HepG2 (cell line): Measurements from ENCODE around the gene SCAPER. TPM values are rescaled to one million over a fixed set of nuclear protein-coding genes. Genes with fewer than 3 reads are reported as not detected.

Experiments
- ATAC-seq: fragments of 200-7000 bp; cut with Tn5 transposase; 3 replicates; pipeline ENCODE4 v1.9.1; 2020; ENCODE audit warnings: mild to moderate bottlenecking, moderate library complexity
- BruUV-seq: library from RNA; stranded (reverse); fragments of 400-500 nt; replicated peaks from 2 replicates; lab custom pipeline; 2021; lab: Mats Ljungman, UMichigan
- CTCF ChIA-PET: fragments of 300-600 bp; formaldehyde crosslinking; extraction: SDS; loops from one replicate; lab custom pipeline; 2021; ENCODE audit warnings: low total read pairs, inconsistent platforms, low intra/inter-chr PET ratio; lab: Yijun Ruan, JAX
- POLR2A ChIA-PET: fragments of 350-600 bp; sonication (Branson Sonifier 250); formaldehyde crosslinking; loops from one replicate; lab custom pipeline; 2020; ENCODE audit warnings: antibody characterized with exemption, inconsistent platforms; lab: Yijun Ruan, JAX
- DNase-seq: peaks from one replicate; pipeline ENCODE4 v3.0.0-alpha.2; 2015; ENCODE audit warnings: low spot score
- FAIRE-seq: peaks from 3 replicates; lab custom pipeline; 2011; peaks lifted over from hg19 to GRCh38; lab: Jason Lieb, UNC
- H2AFZ ChIP-seq: one replicate; pipeline ENCODE4 v1.6.1; 2011; ENCODE audit warnings: low read length, inconsistent platforms
- H3K27ac ChIP-seq: fragments of 300-600 bp; 3 replicates; pipeline ENCODE4 v1.8.0; 2011; ENCODE audit warnings: mixed run types, mild to moderate bottlenecking, mixed read lengths, low read length, inconsistent platforms; ENCODE audit not compliant: insufficient read depth; ENCODE audit errors: extremely low read length
- H3K27me3 ChIP-seq, 2 experiments: fragments of 200-600 bp in 1 of 2; 2 replicates in 1 of 2; 3 replicates in 1 of 2; pipeline versions ENCODE4 v1.6.0 to v1.8.0; 2011; ENCODE audit warnings: low read length in 2 of 2, mild to moderate bottlenecking in 2 of 2, moderate library complexity in 2 of 2, inconsistent platforms in 1 of 2; ENCODE audit not compliant: insufficient read depth in 2 of 2, control insufficient read depth in 1 of 2
- H3K36me3 ChIP-seq, 2 experiments: fragments of 200-600 bp in 1 of 2; replicated peaks in 1 of 2; 2 replicates in 1 of 2; 3 replicates in 1 of 2; pipeline versions ENCODE4 v1.5.1 to v1.8.0; 2011; ENCODE audit warnings: low read length in 2 of 2, inconsistent platforms in 1 of 2; ENCODE audit not compliant: insufficient read depth in 2 of 2, control insufficient read depth in 1 of 2
- H3K4me1 ChIP-seq: 2 replicates; pipeline ENCODE4 v1.5.1; 2012; ENCODE audit warnings: low read length, inconsistent platforms; ENCODE audit not compliant: insufficient read depth
- H3K4me2 ChIP-seq: 2 replicates; pipeline ENCODE4 v1.6.0; 2011; ENCODE audit warnings: low read depth, low read length, inconsistent platforms
- H3K4me3 ChIP-seq, 3 experiments: fragments of 200-600 bp in 1 of 3; sonication (generic), shearing (Covaris generic) in 1 of 3; replicated peaks in 1 of 3; 2 replicates each; pipeline ENCODE4 v1.5.1; 2011 to 2016; ENCODE audit warnings: low read length in 3 of 3, inconsistent platforms in 2 of 3, low read depth in 2 of 3, mild to moderate bottlenecking in 2 of 3, control low read depth in 1 of 3, mixed read lengths in 1 of 3; ENCODE audit not compliant: insufficient read depth in 1 of 3
- H3K79me2 ChIP-seq: one replicate; pipeline ENCODE4 v1.6.1; 2011; ENCODE audit warnings: low read length, inconsistent platforms; ENCODE audit not compliant: insufficient read depth
- H3K9ac ChIP-seq: 2 replicates; pipeline ENCODE4 v1.6.0; 2011; ENCODE audit warnings: mild to moderate bottlenecking, low read depth, low read length, inconsistent platforms; ENCODE audit not compliant: insufficient read depth
- H3K9me3 ChIP-seq: 2 replicates; pipeline ENCODE4 v1.5.1; 2012; ENCODE audit warnings: mild to moderate bottlenecking, low read length
- H4K20me1 ChIP-seq: 2 replicates; pipeline ENCODE4 v1.6.0; 2011; ENCODE audit warnings: inconsistent platforms, mild to moderate bottlenecking, low read length, moderate library complexity; ENCODE audit not compliant: insufficient read depth
- AGO2 ChIP-seq: fragments of 200-400 bp; formaldehyde crosslinking; optimal IDR thresholded peaks from 2 replicates; pipeline ENCODE3; 2017; ENCODE audit warnings: mild to moderate bottlenecking, low read depth, low read length, moderate library complexity
- CREM ChIP-seq, 2 experiments: sonication (generic) in 1 of 2; formaldehyde crosslinking in 1 of 2; IDR thresholded peaks; 2 replicates each; pipeline versions ENCODE4 v1.4.0 to v1.6.1; 2016 to 2020; ENCODE audit warnings: antibody characterized with exemption in 1 of 2, mild to moderate bottlenecking in 1 of 2, missing genetic modification reagents in 1 of 2
- JUND ChIP-seq: sonication (generic); formaldehyde crosslinking; IDR thresholded peaks from 2 replicates; pipeline ENCODE4 v1.8.0; 2022; ENCODE audit warnings: mild to moderate bottlenecking, missing genetic modification reagents
- MIER2 ChIP-seq: IDR thresholded peaks from 2 replicates; pipeline ENCODE4 v1.6.1; 2016; ENCODE audit warnings: missing biosample characterization, missing genetic modification reagents
- MXD3 ChIP-seq: IDR thresholded peaks from 2 replicates; pipeline ENCODE4 v1.6.1; 2016; ENCODE audit warnings: mild to moderate bottlenecking, missing biosample characterization, missing genetic modification reagents
- NCOA1 ChIP-seq: sonication (generic); formaldehyde crosslinking; IDR thresholded peaks from 2 replicates; pipeline ENCODE4 v1.9.0; 2021; ENCODE audit warnings: missing genetic modification reagents
- RBAK ChIP-seq: sonication (generic); formaldehyde crosslinking; IDR thresholded peaks from 2 replicates; pipeline ENCODE4 v1.5.1; 2020; ENCODE audit warnings: mild to moderate bottlenecking, missing genetic modification reagents
- RBFOX2 ChIP-seq: fragments of 200-400 bp; formaldehyde crosslinking; IDR thresholded peaks from 2 replicates; pipeline ENCODE4 v1.6.1; 2017; ENCODE audit warnings: low read depth, mild to moderate bottlenecking, low read length
- SMARCC2 ChIP-seq: fragments of 450-650 bp; IDR thresholded peaks from 2 replicates; pipeline ENCODE4 v1.6.1; 2017; ENCODE audit warnings: antibody characterized with exemption, mild to moderate bottlenecking
- ZFYVE20 ChIP-seq: sonication (generic); formaldehyde crosslinking; IDR thresholded peaks from 2 replicates; pipeline ENCODE4 v1.8.0; 2023; ENCODE audit warnings: low read depth, mild to moderate bottlenecking, moderate library complexity, missing genetic modification reagents, borderline replicate concordance
- ZMAT3 ChIP-seq: sonication (generic); formaldehyde crosslinking; conservative IDR thresholded peaks from 2 replicates; pipeline ENCODE4 v1.7.0; 2021; ENCODE audit warnings: missing genetic modification reagents
- ZNF264 ChIP-seq: sonication (generic); formaldehyde crosslinking; IDR thresholded peaks from 2 replicates; pipeline ENCODE4 v1.4.0; 2020; ENCODE audit warnings: missing genetic modification reagents
- ZNF33A ChIP-seq: sonication (generic); formaldehyde crosslinking; IDR thresholded peaks from 2 replicates; pipeline ENCODE4 v1.5.1; 2020; ENCODE audit warnings: missing genetic modification reagents, mild to moderate bottlenecking, moderate library complexity, borderline replicate concordance
- ZNF674 ChIP-seq: sonication (generic); formaldehyde crosslinking; IDR thresholded peaks from 2 replicates; pipeline ENCODE4 v1.5.0; 2020; ENCODE audit warnings: low read depth, mild to moderate bottlenecking, missing genetic modification reagents
- ZSCAN9 ChIP-seq: IDR thresholded peaks from 2 replicates; pipeline ENCODE4 v1.6.1; 2016; ENCODE audit warnings: borderline replicate concordance
- WGBS: methylation state at CpG from one replicate; pipeline ENCODE4 v1.1.6; 2017; ENCODE audit warnings: low lambda C conversion rate; 5-methylcytosine and 5-hydroxymethylcytosine counted together
- in situ Hi-C: cut with HindIII; loops from 2 replicates; pipeline ENCODE4 v1.10.0; 2017; ENCODE audit warnings: low pct_unique_long_range_greater_than_20kb; ENCODE audit not compliant: extremely low pct_ligation_motif_present
- intact Hi-C: fragments of 100-400 bp; cut with micrococcal nuclease; formaldehyde crosslinking; loops from one replicate; pipeline ENCODE4 v1.10.0; 2022; ENCODE audit not compliant: unreplicated experiment
- polyA plus RNA-seq, 8 experiments: library from polyadenylated mRNA; depleted of rRNA in 3 of 8; stranded (reverse) in 7 of 8; unstranded in 1 of 8; fragments of >200 nt; fragmentation: Illumina TruSeq in 4 of 8; extraction: Trizol in 4 of 8; gene quantifications; 2 replicates each; pipeline versions ENCODE4 v1.2.1 to v1.2.3, GENCODE V29; 2011 to 2016; ENCODE audit warnings: low read depth in 4 of 8, missing spikeins in 1 of 8, mixed read lengths in 1 of 8; ENCODE audit not compliant: insufficient read depth in 1 of 8
- total RNA-seq, 5 experiments: library from RNA; depleted of rRNA; stranded (reverse); fragments of >200 nt; fragmentation: Illumina TruSeq; extraction: Trizol; gene quantifications; 2 replicates each; pipeline ENCODE4 v1.2.3, GENCODE V29; 2016; ENCODE audit warnings: low read depth in 1 of 5

Gene SCAPER
- total and polyA plus RNA-seq, 2 of the 13 experiments (the other 11 are each of a cell fraction or from before 2014, with no cell fraction given) = 4.3 to 10.5 TPM

- H3K9me3 ChIP-seq = no peaks in the 10 kb centered on the region
- H2AFZ ChIP-seq = no peak overlapping the region
- no peak for TF ChIP-seq ZNF33A (CRISPR knock-in tag)
- 0 out of 2 replicates have a peak, but pooled peaks have one; percentile 21 for TF ChIP-seq RBFOX2
- no peak for TF ChIP-seq ZMAT3 (CRISPR knock-in tag)
- TF ChIP-seq, all 625 proteins: peak for 1
- POLR2A ChIA-PET = no interaction called here
- H3K27me3 ChIP-seq = no peaks in the 10 kb centered on the region; a peak in 1 of 5 replicates
- BruUV-seq = no TSS peak
- H3K27ac ChIP-seq = no peak overlapping the region
- intact Hi-C loops = loop anchor here (5.0 kb wide), 1 partner anchor 48 kb away; no protein-coding TSS in a partner anchor
- no peak overlapping the region for H3K4me2 ChIP-seq
- H4K20me1 ChIP-seq = no peaks in the 10 kb centered on the region
- WGBS = 100% methylated on average over 2 of the region's 2 CpGs
- H3K4me1 ChIP-seq = peaks cover 42% of the 10 kb centered on the region
- FAIRE-seq (no peak), DNase-seq (no peak), ATAC-seq (no peak)
- CTCF ChIA-PET = no interaction called here
- no peak overlapping the region for H3K4me3 ChIP-seq
- in situ Hi-C loops = no loop called here
- H3K36me3 ChIP-seq = peaks cover 2 to 20% of the 10 kb centered on the region in 2 experiments; a peak in 3 of 5 replicates
- H3K9ac ChIP-seq = no peak overlapping the region
- H3K79me2 ChIP-seq = peaks cover 19% of the 10 kb centered on the region
Observed at GRCh38 chr15:76935620-76936019, 30.5 kb upstream of the SCAPER start.

- no peaks in the 10 kb centered on the region for H3K9me3 ChIP-seq
- peaks cover 19% of the 10 kb centered on the region for H3K79me2 ChIP-seq
- intact Hi-C loops (no loop called here), in situ Hi-C loops (no loop called here)
- ChIA-PET CTCF (no interaction called here), POLR2A (interaction anchor here (0.9 to 1.4 kb wide), 2 partner anchors 45 to 487 kb away, joined by 3 to 7 read pairs; no protein-coding TSS in a partner anchor)
- H3K36me3 ChIP-seq = peaks cover 2 to 9% of the 10 kb centered on the region in 2 experiments; a peak in 3 of 5 replicates
- no peaks in the 10 kb centered on the region; a peak in 1 of 5 replicates for H3K27me3 ChIP-seq
- H3K4me2 ChIP-seq = peak overlapping the region; percentile 91
- peak overlapping the region; percentile 84 for H3K9ac ChIP-seq
- TSS peak; percentile 65 for BruUV-seq
- no peak overlapping the region for H2AFZ ChIP-seq
- peak overlapping the region; percentile 61 for H3K27ac ChIP-seq
- WGBS = 16% methylated on average over 13 of the region's 14 CpGs
- H4K20me1 ChIP-seq = no peaks in the 10 kb centered on the region
- peak overlapping the region; percentile 76 to 89 (median 87) for H3K4me3 ChIP-seq
- DNase-seq (no peak), ATAC-seq (peak; percentile 5), FAIRE-seq (peak; percentile 37)
- H3K4me1 ChIP-seq = peaks cover 49% of the 10 kb centered on the region
- TF ChIP-seq CREM (IDR thresholded peaks at IDR 0.05) = no peak
- TF ChIP-seq CREM (CRISPR knock-in tag; IDR thresholded peaks at IDR 0.05) = no peak
- TF ChIP-seq SMARCC2 = no peak
- TF ChIP-seq MIER2 (CRISPR knock-in tag) = no peak
- no peak for TF ChIP-seq RBAK (CRISPR knock-in tag)
- TF ChIP-seq ZNF264 (CRISPR knock-in tag) = no peak
- TF ChIP-seq MXD3 (CRISPR knock-in tag) = no peak
- no peak for TF ChIP-seq AGO2
- peak; percentile 11; the same call in 1 of the 2 replicates for TF ChIP-seq ZFYVE20 (CRISPR knock-in tag)
- TF ChIP-seq ZNF674 (CRISPR knock-in tag) = peak; percentile 25; the same call in 1 of the 2 replicates
- 0 out of 2 replicates have a peak, but pooled peaks have one; percentile 35 for TF ChIP-seq NCOA1 (CRISPR knock-in tag)
- no peak for TF ChIP-seq JUND (CRISPR knock-in tag)
- no peak for TF ChIP-seq ZSCAN9 (CRISPR knock-in tag)
Observed at GRCh38 chr15:76932135-76932966, 27.2 kb upstream of the SCAPER start.
